ENCODE measurements around the gene APC2.

Gene APC2, protein sequence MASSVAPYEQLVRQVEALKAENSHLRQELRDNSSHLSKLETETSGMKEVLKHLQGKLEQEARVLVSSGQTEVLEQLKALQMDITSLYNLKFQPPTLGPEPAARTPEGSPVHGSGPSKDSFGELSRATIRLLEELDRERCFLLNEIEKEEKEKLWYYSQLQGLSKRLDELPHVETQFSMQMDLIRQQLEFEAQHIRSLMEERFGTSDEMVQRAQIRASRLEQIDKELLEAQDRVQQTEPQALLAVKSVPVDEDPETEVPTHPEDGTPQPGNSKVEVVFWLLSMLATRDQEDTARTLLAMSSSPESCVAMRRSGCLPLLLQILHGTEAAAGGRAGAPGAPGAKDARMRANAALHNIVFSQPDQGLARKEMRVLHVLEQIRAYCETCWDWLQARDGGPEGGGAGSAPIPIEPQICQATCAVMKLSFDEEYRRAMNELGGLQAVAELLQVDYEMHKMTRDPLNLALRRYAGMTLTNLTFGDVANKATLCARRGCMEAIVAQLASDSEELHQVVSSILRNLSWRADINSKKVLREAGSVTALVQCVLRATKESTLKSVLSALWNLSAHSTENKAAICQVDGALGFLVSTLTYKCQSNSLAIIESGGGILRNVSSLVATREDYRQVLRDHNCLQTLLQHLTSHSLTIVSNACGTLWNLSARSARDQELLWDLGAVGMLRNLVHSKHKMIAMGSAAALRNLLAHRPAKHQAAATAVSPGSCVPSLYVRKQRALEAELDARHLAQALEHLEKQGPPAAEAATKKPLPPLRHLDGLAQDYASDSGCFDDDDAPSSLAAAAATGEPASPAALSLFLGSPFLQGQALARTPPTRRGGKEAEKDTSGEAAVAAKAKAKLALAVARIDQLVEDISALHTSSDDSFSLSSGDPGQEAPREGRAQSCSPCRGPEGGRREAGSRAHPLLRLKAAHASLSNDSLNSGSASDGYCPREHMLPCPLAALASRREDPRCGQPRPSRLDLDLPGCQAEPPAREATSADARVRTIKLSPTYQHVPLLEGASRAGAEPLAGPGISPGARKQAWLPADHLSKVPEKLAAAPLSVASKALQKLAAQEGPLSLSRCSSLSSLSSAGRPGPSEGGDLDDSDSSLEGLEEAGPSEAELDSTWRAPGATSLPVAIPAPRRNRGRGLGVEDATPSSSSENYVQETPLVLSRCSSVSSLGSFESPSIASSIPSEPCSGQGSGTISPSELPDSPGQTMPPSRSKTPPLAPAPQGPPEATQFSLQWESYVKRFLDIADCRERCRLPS (N-terminal part only)

GRCh38 chr19:1449467-1450442 lies at the start of gene APC2:
TSS of gene APC2 (plus strand) at chr19:1450121. CDS start at chr19:1453002, 2,881 bp downstream.
- H3K4me3 ChIP-seq (ENCODE audit: low read depth, low read length) = peak within 1 kb of the TSS; percentile 32
- no peak for TF ChIP-seq CTCF (IDR thresholded peaks at IDR 0.05; ENCODE audit: low read depth, low read length)

DNA sequence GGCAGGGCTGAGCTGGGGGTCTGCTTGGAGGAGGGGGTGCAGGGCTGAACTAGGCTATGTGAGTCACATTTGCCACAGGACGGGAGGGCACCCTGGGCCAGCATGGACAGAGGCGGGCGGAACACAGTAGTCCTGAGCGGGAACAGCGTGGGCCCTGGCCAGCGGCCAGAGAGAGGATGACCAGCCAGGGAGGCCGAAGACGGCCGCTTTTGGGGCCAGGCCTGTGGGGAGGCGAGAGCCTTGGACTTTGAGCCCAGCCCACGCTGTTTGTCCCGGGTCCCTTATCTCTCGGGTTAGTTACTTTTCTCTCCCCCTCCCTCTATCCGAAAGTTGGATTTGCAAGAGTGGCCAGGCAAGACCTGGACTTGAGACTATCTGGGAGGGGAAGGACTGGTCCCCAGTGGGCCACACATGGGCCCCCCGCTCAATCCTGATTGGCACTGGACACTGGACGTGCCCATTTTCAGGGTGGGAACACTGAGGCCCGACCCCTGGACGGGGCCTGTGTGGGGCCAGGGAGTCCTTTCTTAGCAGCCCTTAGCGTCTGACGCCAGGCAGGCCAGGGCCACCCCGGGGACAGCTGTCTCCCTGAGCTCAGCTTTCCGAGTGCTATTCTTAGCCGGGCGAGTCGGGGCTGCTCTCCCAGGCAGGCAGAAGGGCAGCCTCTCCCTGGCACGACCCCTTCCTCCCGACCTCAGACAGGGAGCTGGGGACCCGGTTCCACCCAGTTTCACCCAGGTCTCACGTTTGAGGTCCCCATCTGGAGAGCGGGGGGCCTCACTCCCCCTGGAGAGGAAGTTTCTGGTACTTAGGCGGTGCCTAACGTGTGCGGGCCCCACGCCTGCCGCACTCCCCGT lies 49.4 kb upstream of the APC2 start:
- peak overlapping the region; percentile 71 for H3K4me3 ChIP-seq (ENCODE audit: low read depth, low read length)
- no peak for TF ChIP-seq CTCF (IDR thresholded peaks at IDR 0.05; ENCODE audit: low read depth, low read length)

DNA sequence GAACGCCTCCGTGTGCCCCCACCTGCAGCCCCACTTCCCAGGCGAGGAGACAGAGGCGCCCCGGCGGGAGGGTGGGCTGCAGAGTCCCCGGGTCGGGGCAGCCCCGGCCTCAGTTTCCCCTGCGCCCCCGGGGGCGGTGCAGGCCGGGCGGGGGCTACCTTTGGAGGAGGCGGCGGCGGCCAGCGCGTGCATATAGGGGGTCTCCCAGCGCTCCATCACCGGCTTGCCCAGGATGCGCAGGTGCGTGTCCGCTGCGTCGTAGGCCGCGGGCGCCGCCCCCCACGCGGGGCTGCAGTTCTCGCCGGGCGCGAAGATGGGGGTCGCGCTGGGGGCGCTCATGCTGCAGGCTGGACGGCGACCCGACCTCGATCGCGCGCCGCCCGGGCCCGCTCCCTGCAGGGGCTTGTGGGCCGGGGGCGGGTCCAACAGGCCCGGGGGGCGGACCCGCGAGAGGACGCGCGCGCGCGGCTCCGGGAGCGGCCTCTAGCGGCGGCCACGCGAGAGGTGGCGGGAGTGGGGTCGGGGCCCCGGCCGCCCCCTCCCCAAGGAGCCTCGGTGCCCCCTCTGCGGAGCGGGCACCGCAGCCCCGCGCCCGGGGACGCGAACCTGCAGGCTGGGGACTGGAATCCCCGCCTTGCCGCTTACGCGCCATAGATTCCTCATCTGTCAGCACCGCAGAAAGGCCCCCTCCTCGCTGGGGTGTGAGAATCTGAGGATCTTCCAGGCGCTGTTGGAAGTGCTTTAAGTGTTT lies 48.6 kb upstream of the APC2 start, which contains the start of gene GAMT:
GAMT (minus strand) TSS at position 405 of the 751 bp plus-strand sequence; CDS start at position 339, 66 bp downstream.
- peak within 1 kb of the TSS; percentile 71 for H3K4me3 ChIP-seq (ENCODE audit: low read depth, low read length)
- TF ChIP-seq CTCF (IDR thresholded peaks at IDR 0.05; ENCODE audit: low read depth, low read length) = peak; percentile 40

- peak overlapping the region; percentile 71 for H3K4me3 ChIP-seq (ENCODE audit: low read depth, low read length)
- TF ChIP-seq CTCF (IDR thresholded peaks at IDR 0.05; ENCODE audit: low read depth, low read length) = no peak
Measured at GRCh38 chr19:1401889-1402217, 48.1 kb upstream of the APC2 start.

GRCh38 chr19:1402411-1403070 lies 47.4 kb upstream of the APC2 start:
- no peak overlapping the region for H3K4me3 ChIP-seq (ENCODE audit: low read depth, low read length)
- TF ChIP-seq CTCF (IDR thresholded peaks at IDR 0.05; ENCODE audit: low read depth, low read length) = no peak
